NT2/D1 (cell line): ENCODE results near the gene S100A11.

ENCODE experiments used
- YY1 ChIP-seq: IDR thresholded peaks from 2 replicates; pipeline ENCODE4 v1.6.1; 2011; ENCODE audit not compliant: insufficient read length, insufficient read depth
- ZNF274 ChIP-seq: IDR thresholded peaks from 2 replicates; pipeline ENCODE4 v1.6.1; 2011; ENCODE audit warnings: mild to moderate bottlenecking, low read depth, low read length

- no peak for TF ChIP-seq ZNF274
- TF ChIP-seq YY1: no peak
Measured at GRCh38 chr1:152053375-152053774, 16.6 kb upstream of the S100A11 start.
